ENCODE results near the gene HIP1R.

HIP1R gene

DNA sequence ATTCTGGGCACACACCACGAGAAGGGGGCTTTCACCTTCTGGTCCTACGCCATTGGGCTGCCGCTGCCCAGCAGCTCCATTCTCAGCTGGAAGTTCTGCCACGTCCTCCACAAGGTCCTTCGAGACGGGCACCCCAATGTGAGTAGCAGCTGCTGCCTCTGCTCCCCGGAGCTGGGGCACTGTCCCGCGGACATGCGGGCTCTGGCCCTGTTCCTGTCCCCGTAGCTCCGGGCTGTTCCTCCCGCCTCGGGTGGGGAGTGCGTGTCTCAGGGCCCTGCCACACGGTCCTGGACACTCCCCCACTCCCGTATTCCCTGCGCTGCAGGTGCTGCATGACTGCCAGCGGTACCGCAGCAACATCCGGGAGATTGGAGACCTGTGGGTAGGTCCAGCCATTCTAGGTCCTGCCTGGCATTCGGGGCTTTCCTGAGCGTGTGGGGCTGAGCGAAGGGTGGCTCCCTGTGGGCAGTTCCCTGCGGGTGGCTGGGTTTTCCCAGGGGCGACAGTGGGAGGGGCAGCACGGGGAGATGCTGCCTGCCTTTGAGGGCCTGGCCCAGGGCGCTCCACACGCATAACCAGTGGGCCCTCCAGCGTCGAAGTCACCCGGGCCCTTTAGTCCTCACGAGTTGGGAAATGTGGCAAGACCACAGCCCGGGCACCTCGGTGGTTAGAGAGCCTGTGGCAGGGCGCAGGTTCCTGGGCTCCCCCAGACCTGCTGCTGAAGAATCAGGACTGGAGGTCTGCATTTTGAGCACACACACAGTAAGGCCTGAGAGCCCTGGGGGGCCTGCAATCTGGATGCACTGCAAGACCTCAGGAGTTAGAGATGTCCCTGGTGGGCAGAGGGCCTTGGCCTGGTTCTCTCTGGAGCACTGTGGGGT lies 13.5 kb downstream of the HIP1R start:
- no peak overlapping the region for H3K27ac Mint-ChIP-seq
- no peaks in the 10 kb centered on the region for H3K9me3 Mint-ChIP-seq
- intact Hi-C loops (cut with micrococcal nuclease), result no loop called here
- no peaks in the 10 kb centered on the region for H3K4me1 Mint-ChIP-seq (ENCODE audit: low read depth)
- H3K27me3 Mint-ChIP-seq, result no peaks in the 10 kb centered on the region
- no peak overlapping the region for H3K4me3 Mint-ChIP-seq
- H3K36me3 Mint-ChIP-seq (ENCODE audit: low read depth), result no peaks in the 10 kb centered on the region

DNA sequence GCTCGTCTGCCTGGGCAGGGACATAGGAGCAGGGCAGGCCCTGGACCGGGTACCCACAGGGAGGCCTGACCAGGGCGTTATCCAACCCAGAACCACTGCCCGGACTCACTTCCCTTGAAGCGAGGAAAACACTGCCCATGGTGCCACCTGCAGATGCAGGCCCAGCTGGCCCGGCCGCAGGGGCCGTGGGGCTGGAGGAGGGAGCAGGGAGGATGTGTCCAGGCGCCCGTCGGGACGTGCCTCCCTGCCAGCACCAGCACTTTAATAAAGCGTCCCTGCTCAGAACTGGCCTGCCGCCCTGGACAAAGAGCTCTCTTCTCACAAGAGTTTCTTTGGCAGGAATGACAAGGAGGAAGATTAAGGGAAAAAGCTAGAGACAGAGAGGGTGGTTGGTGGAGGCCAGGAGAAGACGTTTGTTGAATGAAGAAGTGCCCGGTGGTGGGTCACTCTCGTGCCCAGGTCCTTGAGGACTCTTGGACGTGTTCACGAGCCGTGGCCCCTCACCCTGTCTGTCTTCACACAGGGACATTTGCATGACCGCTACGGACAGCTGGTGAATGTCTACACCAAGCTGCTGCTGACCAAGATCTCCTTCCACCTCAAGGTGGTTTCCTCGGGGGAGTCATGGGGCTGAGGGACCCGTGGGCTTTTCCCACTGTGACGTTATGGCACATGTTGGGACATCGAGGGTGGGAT lies 14.2 kb downstream of the HIP1R start:
- intact Hi-C loops (cut with micrococcal nuclease), result no loop called here
- Mint-ChIP-seq H3K4me1 (ENCODE audit: low read depth) (no peaks in the 10 kb centered on the region), H3K9me3 (no peaks in the 10 kb centered on the region), H3K27me3 (no peaks in the 10 kb centered on the region), H3K27ac (no peak overlapping the region), H3K36me3 (ENCODE audit: low read depth) (no peaks in the 10 kb centered on the region), H3K4me3 (no peak overlapping the region)

DNA sequence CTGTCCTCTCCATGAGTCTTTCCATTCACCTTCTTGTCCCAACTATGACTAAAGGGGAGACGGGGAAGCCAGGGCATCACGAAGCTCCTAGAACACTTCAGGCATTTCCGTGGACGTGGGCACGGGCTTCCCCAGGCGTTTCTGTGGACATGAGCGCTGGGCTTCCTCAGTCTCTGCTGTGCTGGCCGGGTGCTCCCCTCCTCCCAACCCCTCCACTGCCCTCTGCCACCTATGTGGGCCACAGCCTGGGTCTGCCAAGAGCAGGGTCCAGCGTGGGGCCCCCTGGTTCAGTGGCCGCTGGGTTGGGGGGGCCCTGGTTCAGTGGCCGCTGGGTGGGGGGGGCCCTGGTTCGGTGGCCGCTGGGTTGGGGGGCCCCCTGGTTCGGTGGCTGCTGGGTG lies 14.8 kb downstream of the HIP1R start:
- no peak overlapping the region for H3K27ac Mint-ChIP-seq
- intact Hi-C loops (cut with micrococcal nuclease), result no loop called here
- no peaks in the 10 kb centered on the region for H3K4me1 Mint-ChIP-seq (ENCODE audit: low read depth)
- H3K27me3 Mint-ChIP-seq, result no peaks in the 10 kb centered on the region
- H3K9me3 Mint-ChIP-seq, result no peaks in the 10 kb centered on the region
- H3K4me3 Mint-ChIP-seq, result no peak overlapping the region
- H3K36me3 Mint-ChIP-seq (ENCODE audit: low read depth), result no peaks in the 10 kb centered on the region

DNA sequence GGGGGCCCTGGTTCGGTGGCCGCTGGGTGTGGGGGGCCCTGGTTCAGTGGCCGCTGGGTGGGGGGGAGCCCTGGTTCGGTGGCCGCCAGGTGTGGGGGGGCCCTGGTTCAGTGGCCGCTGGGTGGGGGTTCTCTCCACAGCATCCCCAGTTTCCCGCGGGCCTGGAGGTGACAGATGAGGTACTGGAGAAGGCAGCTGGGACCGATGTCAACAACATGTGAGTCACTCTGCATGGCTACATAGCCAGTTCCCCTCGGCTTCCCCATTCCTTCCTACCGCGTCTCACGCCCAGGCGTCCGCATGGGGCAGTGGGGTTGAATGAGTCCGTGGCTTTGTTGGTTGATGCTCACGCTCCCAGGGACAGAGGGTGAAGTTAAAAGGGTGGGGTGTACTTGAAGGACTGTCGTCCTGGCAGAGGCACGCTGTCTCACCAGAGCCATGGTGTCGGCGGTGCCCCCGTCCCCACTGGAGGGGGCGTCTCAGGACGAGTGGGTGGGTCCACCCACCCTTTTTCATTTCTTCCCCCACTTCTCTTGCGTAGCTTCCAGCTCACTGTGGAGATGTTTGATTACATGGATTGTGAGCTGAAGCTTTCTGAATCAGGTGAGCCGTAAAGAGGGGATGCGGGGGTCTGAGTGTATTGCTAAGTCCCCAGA lies 15.6 kb downstream of the HIP1R start:
- no peak overlapping the region for H3K4me3 Mint-ChIP-seq
- H3K27ac Mint-ChIP-seq, result no peak overlapping the region
- H3K4me1 Mint-ChIP-seq (ENCODE audit: low read depth), result no peaks in the 10 kb centered on the region
- intact Hi-C loops (cut with micrococcal nuclease), result no loop called here
- H3K27me3 Mint-ChIP-seq, result no peaks in the 10 kb centered on the region
- no peaks in the 10 kb centered on the region for H3K36me3 Mint-ChIP-seq (ENCODE audit: low read depth)
- no peaks in the 10 kb centered on the region for H3K9me3 Mint-ChIP-seq

DNA sequence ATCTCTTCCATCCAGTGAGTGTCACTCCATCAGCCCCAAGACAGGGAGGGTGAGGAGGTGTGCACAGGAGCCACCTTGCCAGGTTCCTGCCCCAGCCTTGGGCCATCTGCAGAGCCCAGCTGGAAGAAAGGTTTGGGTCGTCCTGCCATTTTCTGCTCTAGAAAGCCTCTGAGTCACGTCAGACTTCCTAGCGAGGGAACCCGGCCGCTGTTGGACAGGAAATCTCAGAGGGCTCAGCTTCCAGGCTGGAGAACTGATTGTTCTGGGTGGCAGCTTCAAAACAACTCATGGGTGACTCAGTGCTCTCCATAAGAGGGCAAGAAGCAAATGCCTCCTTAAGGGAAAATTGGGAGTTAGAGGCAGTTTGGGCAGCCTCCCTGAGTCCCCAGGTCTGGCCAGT lies 16.6 kb downstream of the HIP1R start:
- Mint-ChIP-seq H3K36me3 (ENCODE audit: low read depth) (no peaks in the 10 kb centered on the region), H3K27me3 (no peaks in the 10 kb centered on the region), H3K27ac (no peak overlapping the region), H3K9me3 (no peaks in the 10 kb centered on the region), H3K4me1 (ENCODE audit: low read depth) (no peaks in the 10 kb centered on the region), H3K4me3 (no peak overlapping the region)
- intact Hi-C loops (cut with micrococcal nuclease), result no loop called here

DNA sequence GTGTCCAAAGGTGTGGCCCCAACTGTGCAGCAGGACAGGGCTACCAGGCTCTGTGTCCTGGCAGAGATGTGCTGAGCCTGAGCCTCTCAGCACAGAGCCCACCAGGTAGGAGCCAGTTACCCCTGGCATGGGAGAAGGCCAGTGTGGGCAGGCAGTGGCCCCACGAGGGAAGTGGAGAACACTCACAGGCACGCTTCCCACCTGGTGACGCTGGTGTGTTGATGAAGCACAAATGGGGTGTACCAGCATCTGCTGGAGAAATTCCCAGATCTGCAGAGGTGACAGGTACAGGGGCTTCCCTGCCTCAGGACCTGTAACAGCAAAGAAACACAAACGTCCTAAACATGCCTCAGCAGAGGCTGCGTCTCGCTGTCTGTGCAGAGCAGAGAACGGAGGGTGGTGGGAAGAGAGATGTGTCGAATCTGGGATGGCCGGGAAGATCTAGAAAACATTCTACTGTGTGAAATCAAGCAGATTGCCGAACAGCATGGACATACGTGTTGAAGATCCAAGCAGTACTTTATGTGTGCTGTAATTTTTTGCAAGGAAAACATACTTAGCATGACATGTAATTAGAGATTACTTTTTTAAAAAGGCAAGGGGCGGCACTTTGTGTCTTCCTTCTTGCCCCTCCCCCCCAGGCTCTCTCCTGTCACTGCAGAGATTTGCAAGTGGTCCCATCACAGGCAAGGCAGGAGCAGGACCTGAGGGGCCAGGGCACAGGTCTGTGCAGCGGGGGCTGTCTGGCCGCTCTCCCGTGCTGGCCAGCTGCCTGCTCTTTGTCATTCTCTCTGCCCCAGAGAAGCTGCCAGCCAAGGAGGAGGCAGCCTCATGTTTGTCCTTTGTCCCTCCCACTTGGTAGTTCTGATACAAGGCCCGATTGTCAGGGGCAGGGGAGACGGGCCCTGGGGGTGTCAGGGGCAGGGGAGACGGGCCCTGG lies 17.3 kb downstream of the HIP1R start:
- Mint-ChIP-seq H3K27me3 (no peaks in the 10 kb centered on the region), H3K9me3 (no peaks in the 10 kb centered on the region), H3K4me3 (no peak overlapping the region), H3K4me1 (ENCODE audit: low read depth) (no peaks in the 10 kb centered on the region), H3K27ac (no peak overlapping the region), H3K36me3 (ENCODE audit: low read depth) (no peaks in the 10 kb centered on the region)
- intact Hi-C loops (cut with micrococcal nuclease), result no loop called here

DNA sequence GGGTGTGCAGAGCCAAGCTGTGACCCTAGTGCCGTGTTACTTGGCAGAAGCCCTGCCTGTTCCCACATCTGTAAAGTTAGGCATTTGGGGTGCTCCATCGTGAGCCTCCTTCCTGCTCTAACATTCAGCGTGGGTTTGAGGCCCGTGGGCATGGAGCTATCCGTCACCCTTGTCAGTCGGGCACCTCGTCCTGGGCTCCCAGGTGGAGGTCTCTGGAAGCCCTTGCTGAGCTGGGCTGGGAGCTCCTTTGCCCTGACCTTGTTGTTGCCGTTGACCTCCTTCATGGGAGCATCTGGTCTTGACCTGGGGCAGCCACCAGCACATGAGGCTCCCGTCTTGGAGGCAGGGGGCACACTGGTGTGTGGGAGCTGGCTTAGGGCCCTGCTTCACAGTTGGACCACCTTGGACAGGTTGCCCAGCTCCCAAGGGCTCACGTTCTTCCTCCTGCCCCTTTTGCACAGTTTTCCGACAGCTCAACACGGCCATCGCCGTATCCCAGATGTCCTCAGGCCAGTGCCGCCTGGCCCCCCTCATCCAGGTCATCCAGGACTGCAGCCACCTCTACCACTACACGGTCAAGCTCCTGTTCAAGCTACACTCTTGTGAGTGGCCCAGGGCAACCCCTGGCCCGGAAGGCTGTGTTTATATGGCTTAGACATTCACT lies 18.5 kb downstream of the HIP1R start:
- Mint-ChIP-seq H3K36me3 (ENCODE audit: low read depth) (no peaks in the 10 kb centered on the region), H3K27me3 (no peaks in the 10 kb centered on the region), H3K4me1 (ENCODE audit: low read depth) (no peaks in the 10 kb centered on the region), H3K9me3 (no peaks in the 10 kb centered on the region), H3K27ac (no peak overlapping the region), H3K4me3 (no peak overlapping the region)
- intact Hi-C loops (cut with micrococcal nuclease), result no loop called here

DNA sequence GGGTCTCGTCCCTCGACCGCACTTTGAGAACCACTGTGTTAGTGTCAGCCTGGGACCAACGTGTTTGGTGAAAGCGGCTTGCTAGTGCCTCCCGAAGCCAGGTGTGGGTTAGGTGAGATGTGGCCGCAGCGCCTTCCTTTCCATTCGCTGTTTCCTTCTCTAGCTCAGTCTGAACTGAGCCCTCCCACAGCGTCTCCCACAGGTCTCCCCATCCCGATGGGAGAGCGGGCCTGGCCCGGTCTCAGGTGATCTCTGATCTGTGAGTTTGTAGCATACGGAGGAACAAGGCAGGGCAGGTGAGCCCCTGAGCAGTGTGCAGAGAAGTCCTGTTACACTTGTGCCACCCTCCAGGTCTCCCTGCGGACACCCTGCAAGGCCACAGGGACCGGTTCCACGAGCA lies 19.3 kb downstream of the HIP1R start:
- Mint-ChIP-seq H3K36me3 (ENCODE audit: low read depth) (no peaks in the 10 kb centered on the region), H3K4me3 (no peak overlapping the region), H3K27me3 (peaks cover under 1% of the 10 kb centered on the region), H3K9me3 (no peaks in the 10 kb centered on the region), H3K27ac (no peak overlapping the region), H3K4me1 (ENCODE audit: low read depth) (no peaks in the 10 kb centered on the region)
- intact Hi-C loops (cut with micrococcal nuclease), result no loop called here

DNA sequence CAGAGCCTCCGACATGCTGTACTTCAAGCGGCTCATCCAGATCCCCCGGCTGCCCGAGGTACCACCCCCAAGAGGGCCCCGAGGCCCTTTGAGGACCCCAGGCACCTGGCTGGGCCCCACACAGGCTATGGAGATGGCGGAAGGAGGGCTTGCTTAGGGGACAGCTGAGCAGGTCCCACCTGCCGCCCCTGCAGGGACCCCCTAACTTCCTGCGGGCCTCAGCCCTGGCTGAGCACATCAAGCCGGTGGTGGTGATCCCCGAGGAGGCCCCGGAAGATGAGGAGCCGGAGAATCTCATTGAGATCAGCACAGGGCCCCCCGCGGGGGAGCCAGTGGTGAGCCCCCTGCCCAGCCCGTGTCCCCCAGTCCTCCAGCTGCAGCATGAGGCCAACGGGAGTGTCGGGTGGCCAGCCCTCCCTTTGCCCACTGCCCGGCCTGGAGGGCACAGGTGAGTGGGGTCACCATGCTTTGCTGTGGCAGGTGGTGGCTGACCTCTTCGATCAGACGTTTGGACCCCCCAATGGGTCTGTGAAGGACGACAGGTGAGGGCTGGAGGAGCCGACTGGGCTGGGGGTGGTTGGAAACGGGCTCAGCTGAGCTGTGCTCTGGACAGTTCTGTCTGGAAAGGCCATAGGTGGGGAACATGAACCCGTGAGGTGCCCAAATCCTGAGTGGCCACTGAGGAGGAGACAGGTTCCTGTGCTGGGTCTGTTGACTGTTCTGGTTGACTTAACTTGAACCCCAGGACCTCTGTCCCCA lies 20.0 kb downstream of the HIP1R start:
- Mint-ChIP-seq H3K4me3 (no peak overlapping the region), H3K27me3 (peaks cover 5% of the 10 kb centered on the region), H3K9me3 (no peaks in the 10 kb centered on the region), H3K36me3 (ENCODE audit: low read depth) (no peaks in the 10 kb centered on the region), H3K27ac (no peak overlapping the region), H3K4me1 (ENCODE audit: low read depth) (no peaks in the 10 kb centered on the region)
- intact Hi-C loops (cut with micrococcal nuclease), result no loop called here

DNA sequence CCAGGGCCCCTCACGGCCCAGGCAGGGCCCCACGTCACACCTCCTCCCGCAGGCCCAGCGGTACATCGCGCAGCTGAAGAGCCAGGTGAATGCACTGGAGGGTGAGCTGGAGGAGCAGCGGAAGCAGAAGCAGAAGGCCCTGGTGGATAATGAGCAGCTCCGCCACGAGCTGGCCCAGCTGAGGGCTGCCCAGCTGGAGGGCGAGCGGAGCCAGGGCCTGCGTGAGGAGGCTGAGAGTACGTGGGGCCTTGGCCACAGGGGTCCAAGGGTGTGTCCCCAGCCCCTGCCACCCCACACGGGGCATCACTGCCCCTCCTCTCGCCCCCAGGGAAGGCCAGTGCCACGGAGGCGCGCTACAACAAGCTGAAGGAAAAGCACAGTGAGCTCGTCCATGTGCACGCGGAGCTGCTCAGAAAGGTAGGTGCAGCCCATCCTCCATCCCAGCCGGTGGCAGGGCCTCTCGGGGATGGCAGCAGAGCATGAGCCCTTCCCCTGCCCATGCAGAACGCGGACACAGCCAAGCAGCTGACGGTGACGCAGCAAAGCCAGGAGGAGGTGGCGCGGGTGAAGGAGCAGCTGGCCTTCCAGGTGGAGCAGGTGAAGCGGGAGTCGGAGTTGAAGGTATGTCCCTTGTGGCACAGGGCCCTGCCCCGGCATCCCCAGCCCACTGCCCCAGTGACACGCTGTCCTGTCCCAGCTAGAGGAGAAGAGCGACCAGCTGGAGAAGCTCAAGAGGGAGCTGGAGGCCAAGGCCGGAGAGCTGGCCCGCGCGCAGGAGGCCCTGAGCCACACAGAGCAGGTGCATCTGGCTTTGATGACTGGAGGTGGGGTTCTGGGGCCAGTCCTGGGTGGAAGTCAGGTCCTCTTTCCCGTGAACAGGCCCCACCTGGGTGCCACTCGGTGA lies 20.9 kb downstream of the HIP1R start:
- no peaks in the 10 kb centered on the region for H3K4me1 Mint-ChIP-seq (ENCODE audit: low read depth)
- H3K9me3 Mint-ChIP-seq, result no peaks in the 10 kb centered on the region
- intact Hi-C loops (cut with micrococcal nuclease), result no loop called here
- no peaks in the 10 kb centered on the region for H3K36me3 Mint-ChIP-seq (ENCODE audit: low read depth)
- H3K27me3 Mint-ChIP-seq, result peaks cover 5% of the 10 kb centered on the region
- H3K4me3 Mint-ChIP-seq, result no peak overlapping the region
- H3K27ac Mint-ChIP-seq, result no peak overlapping the region

DNA sequence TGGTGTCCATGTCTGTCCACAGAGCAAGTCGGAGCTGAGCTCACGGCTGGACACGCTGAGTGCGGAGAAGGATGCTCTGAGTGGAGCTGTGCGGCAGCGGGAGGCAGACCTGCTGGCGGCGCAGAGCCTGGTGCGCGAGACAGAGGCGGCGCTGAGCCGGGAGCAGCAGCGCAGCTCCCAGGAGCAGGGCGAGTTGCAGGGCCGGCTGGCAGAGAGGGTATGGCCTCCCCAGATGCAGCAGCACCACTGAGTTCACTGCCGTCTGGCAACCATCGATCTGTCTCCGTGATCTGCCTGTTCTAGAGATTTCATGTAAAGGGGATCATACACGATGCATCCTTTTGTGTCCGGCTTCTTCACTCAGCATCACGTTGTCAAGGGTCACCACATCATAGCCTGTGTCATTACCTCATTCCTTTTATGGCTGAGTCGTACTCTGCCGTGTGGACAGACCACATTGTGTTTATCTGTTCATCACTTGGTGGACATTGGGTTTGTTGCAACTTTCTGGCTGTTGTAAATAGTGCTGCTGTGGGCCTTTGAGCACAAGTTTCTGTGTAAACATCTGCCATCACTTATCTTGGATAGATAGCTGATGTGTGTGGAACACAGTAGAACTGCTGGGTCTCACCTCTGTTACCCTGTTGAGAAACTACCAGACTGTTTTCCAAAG lies 21.9 kb downstream of the HIP1R start:
- H3K27me3 Mint-ChIP-seq, result peaks cover 5% of the 10 kb centered on the region
- H3K36me3 Mint-ChIP-seq (ENCODE audit: low read depth), result no peaks in the 10 kb centered on the region
- H3K27ac Mint-ChIP-seq, result no peak overlapping the region
- H3K9me3 Mint-ChIP-seq, result no peaks in the 10 kb centered on the region
- no peaks in the 10 kb centered on the region for H3K4me1 Mint-ChIP-seq (ENCODE audit: low read depth)
- H3K4me3 Mint-ChIP-seq, result no peak overlapping the region
- intact Hi-C loops (cut with micrococcal nuclease), result no loop called here

Data from dendritic cell treated with granulocyte-macrophage colony-stimulating factor and Interleukin-4, amounts not matched to agents 40 ng/mL and 50 ng/mL, for 4 days (primary cell).